PC-3 (cell line): Measurements from ENCODE around the gene DNAH14.
"Not testable (repeated sequence)": the region's sequence is repeated elsewhere in the genome, so short reads cannot be mapped to it uniquely, and the experiment has no call there.

Source experiments
- EZH2 ChIP-seq: fragments of 300-600 bp; sonication (generic); IDR thresholded peaks from one replicate; pipeline ENCODE4 v1.6.1; 2017; ENCODE audit warnings: antibody characterized with exemption, mild to moderate bottlenecking, low read length; ENCODE audit not compliant: unreplicated experiment
- TF ChIP-seq, protein P1 (sequence below): fragments of 300-600 bp; sonication (generic); conservative IDR thresholded peaks from 2 replicates; pipeline ENCODE4 v1.5.1; 2017; ENCODE audit warnings: antibody characterized with exemption, low read depth, mild to moderate bottlenecking, low read length

GRCh38 chr1:224927631-224928030 is 1.8 kb upstream of the DNAH14 start:
- TF ChIP-seq, protein P1, sequence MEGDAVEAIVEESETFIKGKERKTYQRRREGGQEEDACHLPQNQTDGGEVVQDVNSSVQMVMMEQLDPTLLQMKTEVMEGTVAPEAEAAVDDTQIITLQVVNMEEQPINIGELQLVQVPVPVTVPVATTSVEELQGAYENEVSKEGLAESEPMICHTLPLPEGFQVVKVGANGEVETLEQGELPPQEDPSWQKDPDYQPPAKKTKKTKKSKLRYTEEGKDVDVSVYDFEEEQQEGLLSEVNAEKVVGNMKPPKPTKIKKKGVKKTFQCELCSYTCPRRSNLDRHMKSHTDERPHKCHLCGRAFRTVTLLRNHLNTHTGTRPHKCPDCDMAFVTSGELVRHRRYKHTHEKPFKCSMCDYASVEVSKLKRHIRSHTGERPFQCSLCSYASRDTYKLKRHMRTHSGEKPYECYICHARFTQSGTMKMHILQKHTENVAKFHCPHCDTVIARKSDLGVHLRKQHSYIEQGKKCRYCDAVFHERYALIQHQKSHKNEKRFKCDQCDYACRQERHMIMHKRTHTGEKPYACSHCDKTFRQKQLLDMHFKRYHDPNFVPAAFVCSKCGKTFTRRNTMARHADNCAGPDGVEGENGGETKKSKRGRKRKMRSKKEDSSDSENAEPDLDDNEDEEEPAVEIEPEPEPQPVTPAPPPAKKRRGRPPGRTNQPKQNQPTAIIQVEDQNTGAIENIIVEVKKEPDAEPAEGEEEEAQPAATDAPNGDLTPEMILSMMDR: not testable (repeated sequence)
- TF ChIP-seq EZH2: not testable (repeated sequence)
